Panc1 (cell line): ENCODE results near the gene COG7. TPM values are rescaled to one million over a fixed set of nuclear protein-coding genes. Genes with fewer than 3 reads are reported as not detected.

Source experiments
- ATAC-seq: fragments of 200-7000 bp; cut with Tn5 transposase; 2 replicates; pipeline ENCODE4 v1.9.1; 2020; ENCODE audit warnings: mild to moderate bottlenecking, moderate library complexity
- BruUV-seq: library from RNA; stranded (reverse); fragments of 400-500 nt; replicated peaks from 2 replicates; lab custom pipeline; 2021; lab: Mats Ljungman, UMichigan
- CTCF ChIA-PET: fragments of 300-600 bp; sonication (Branson Sonifier 250); formaldehyde crosslinking; loops from one replicate; lab custom pipeline; 2022; ENCODE audit warnings: antibody characterized with exemption; lab: Charles Lee
- POLR2A ChIA-PET: fragments of 300-600 bp; sonication (Branson Sonifier 250); formaldehyde crosslinking; loops from one replicate; lab custom pipeline; 2022; ENCODE audit warnings: antibody characterized with exemption; lab: Charles Lee
- DNase-seq: peaks from one replicate; pipeline ENCODE4 v3.0.0-alpha.2; 2010; ENCODE audit warnings: low read depth, low spot score
- H3K27ac ChIP-seq: 2 replicates; pipeline ENCODE4 v1.5.1; 2011; ENCODE audit warnings: mild to moderate bottlenecking, low read length, inconsistent platforms
- H3K27me3 ChIP-seq: fragments of 200-500 bp; sonication (Bioruptor generic); 2 replicates; pipeline ENCODE4 v1.6.0; 2014; ENCODE audit warnings: low read length, inconsistent platforms; ENCODE audit not compliant: control insufficient read depth, insufficient read depth
- H3K36me3 ChIP-seq: fragments of 200-500 bp; sonication (Bioruptor generic); 2 replicates; pipeline ENCODE4 v1.5.1; 2014; ENCODE audit warnings: inconsistent platforms, mild to moderate bottlenecking, low read length, moderate library complexity; ENCODE audit not compliant: control insufficient read depth, insufficient read depth
- H3K4me1 ChIP-seq: 2 replicates; pipeline ENCODE4 v1.5.1; 2011; ENCODE audit warnings: inconsistent platforms, mild to moderate bottlenecking, low read length, moderate library complexity; ENCODE audit not compliant: control insufficient read depth, insufficient read depth
- H3K4me3 ChIP-seq, 2 experiments: 2 replicates each; pipeline ENCODE4 v1.5.1; 2011 to 2012; ENCODE audit warnings: low read depth in 2 of 2, low read length in 2 of 2, mild to moderate bottlenecking in 2 of 2, inconsistent platforms in 1 of 2, moderate library complexity in 1 of 2
- H3K9me3 ChIP-seq: fragments of 200-500 bp; sonication (Bioruptor generic); 2 replicates; pipeline ENCODE4 v1.5.1; 2014; ENCODE audit warnings: low read depth, mild to moderate bottlenecking, inconsistent platforms, low read length, moderate library complexity; ENCODE audit not compliant: control insufficient read depth, insufficient read depth
- CTCF ChIP-seq: fragments of 450-650 bp; IDR thresholded peaks from 2 replicates; pipeline ENCODE4 v1.5.1; 2017; ENCODE audit warnings: mild to moderate bottlenecking
- POLR2AphosphoS5 ChIP-seq: IDR thresholded peaks from 2 replicates; pipeline ENCODE4 v1.6.1; 2012; ENCODE audit warnings: mild to moderate bottlenecking, low read depth, low read length, moderate library complexity
- SIN3A ChIP-seq: IDR thresholded peaks from 2 replicates; pipeline ENCODE4 v1.6.1; 2012; ENCODE audit warnings: low read depth, mild to moderate bottlenecking, low read length, moderate library complexity, borderline replicate concordance; ENCODE audit not compliant: insufficient read depth
- TCF7L2 ChIP-seq: IDR thresholded peaks from 2 replicates; pipeline ENCODE4 v1.6.1; 2011; ENCODE audit warnings: mild to moderate bottlenecking, low read depth, low read length, inconsistent platforms
- in situ Hi-C: cut with HindIII; loops from 2 replicates; pipeline ENCODE4 v1.10.0; 2016; ENCODE audit warnings: low sequenced_read_pairs, low pct_unique_long_range_greater_than_20kb
- intact Hi-C: fragments of 100-400 bp; cut with micrococcal nuclease; formaldehyde crosslinking; loops from one replicate; pipeline ENCODE4 v1.10.0; 2022; ENCODE audit not compliant: unreplicated experiment
- total RNA-seq: library from RNA; stranded (reverse); gene quantifications from one replicate; pipeline ENCODE4 v1.2.1, GENCODE V29; 2021; ENCODE audit not compliant: unreplicated experiment
- TF ChIP-seq, protein P1 (sequence below), 2 experiments: IDR thresholded peaks; 2 replicates each; pipeline ENCODE4 v1.6.1; 2011 to 2012; ENCODE audit warnings: low read depth in 2 of 2, control low read depth in 1 of 2, low read length in 1 of 2, mild to moderate bottlenecking in 1 of 2, moderate library complexity in 1 of 2; ENCODE audit not compliant: insufficient read depth in 1 of 2

Gene COG7
- total RNA-seq, 1 experiment from 2014 or later: 25.3 TPM

GRCh38 chr16:23501291-23501690 lies 48.3 kb upstream of the COG7 start:
- ChIA-PET CTCF (interaction anchor here (0.6 kb wide), 1 partner anchor 147 kb away, joined by 7 read pairs; no protein-coding TSS in a partner anchor), POLR2A (no interaction called here)
- Histone ChIP-seq H3K27ac (no peak overlapping the region), H3K36me3 (no peaks in the 10 kb centered on the region), H3K4me1 (peaks cover 55% of the 10 kb centered on the region), H3K27me3 (no peaks in the 10 kb centered on the region), H3K9me3 (no peaks in the 10 kb centered on the region), H3K4me3 (no peak overlapping the region)
- ATAC-seq (no peak), DNase-seq (no peak)
- in situ Hi-C loops: no loop called here
- TF ChIP-seq, protein P1, sequence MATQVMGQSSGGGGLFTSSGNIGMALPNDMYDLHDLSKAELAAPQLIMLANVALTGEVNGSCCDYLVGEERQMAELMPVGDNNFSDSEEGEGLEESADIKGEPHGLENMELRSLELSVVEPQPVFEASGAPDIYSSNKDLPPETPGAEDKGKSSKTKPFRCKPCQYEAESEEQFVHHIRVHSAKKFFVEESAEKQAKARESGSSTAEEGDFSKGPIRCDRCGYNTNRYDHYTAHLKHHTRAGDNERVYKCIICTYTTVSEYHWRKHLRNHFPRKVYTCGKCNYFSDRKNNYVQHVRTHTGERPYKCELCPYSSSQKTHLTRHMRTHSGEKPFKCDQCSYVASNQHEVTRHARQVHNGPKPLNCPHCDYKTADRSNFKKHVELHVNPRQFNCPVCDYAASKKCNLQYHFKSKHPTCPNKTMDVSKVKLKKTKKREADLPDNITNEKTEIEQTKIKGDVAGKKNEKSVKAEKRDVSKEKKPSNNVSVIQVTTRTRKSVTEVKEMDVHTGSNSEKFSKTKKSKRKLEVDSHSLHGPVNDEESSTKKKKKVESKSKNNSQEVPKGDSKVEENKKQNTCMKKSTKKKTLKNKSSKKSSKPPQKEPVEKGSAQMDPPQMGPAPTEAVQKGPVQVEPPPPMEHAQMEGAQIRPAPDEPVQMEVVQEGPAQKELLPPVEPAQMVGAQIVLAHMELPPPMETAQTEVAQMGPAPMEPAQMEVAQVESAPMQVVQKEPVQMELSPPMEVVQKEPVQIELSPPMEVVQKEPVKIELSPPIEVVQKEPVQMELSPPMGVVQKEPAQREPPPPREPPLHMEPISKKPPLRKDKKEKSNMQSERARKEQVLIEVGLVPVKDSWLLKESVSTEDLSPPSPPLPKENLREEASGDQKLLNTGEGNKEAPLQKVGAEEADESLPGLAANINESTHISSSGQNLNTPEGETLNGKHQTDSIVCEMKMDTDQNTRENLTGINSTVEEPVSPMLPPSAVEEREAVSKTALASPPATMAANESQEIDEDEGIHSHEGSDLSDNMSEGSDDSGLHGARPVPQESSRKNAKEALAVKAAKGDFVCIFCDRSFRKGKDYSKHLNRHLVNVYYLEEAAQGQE (IDR thresholded peaks at IDR 0.05; ENCODE audit: insufficient read depth in 1 of 2, low read depth in 2 of 2, low read length in 1 of 2): no peak
- TF ChIP-seq SIN3A (no peak), TCF7L2 (no peak), POLR2AphosphoS5 (no peak), CTCF (no peak)
- intact Hi-C loops: no loop called here
- BruUV-seq: no TSS peak

DNA sequence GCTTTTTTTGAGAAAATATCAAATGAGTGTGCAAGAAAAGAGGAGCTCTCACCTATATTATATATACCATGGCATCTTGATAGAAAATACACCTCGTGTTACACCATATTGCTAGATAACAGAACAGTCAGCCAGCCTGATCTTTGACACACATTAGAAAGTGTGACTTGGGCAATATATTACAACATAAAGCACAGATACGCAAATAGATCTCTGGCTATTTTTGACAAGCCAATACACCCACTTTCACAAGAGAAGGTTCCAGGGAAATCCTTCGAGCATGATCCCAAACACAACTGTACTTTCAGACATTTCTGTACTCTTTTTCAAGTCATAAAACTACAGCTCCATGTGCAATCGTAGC lies 47.9 kb upstream of the COG7 start:
- no peak for ATAC-seq
- ChIA-PET CTCF (interaction anchor here (0.6 kb wide), 1 partner anchor 147 kb away, joined by 7 read pairs; no protein-coding TSS in a partner anchor), POLR2A (no interaction called here)
- H3K27me3 ChIP-seq: no peaks in the 10 kb centered on the region
- H3K9me3 ChIP-seq: no peaks in the 10 kb centered on the region
- no peak overlapping the region for H3K4me3 ChIP-seq
- BruUV-seq: no TSS peak
- in situ Hi-C loops: no loop called here
- DNase-seq: no peak
- TF ChIP-seq SIN3A (no peak), TCF7L2 (no peak), CTCF (no peak), POLR2AphosphoS5 (no peak)
- TF ChIP-seq, protein P1 (IDR thresholded peaks at IDR 0.05; ENCODE audit: insufficient read depth in 1 of 2, low read depth in 2 of 2, low read length in 1 of 2): no peak
- H3K36me3 ChIP-seq: no peaks in the 10 kb centered on the region
- intact Hi-C loops: no loop called here
- peaks cover 51% of the 10 kb centered on the region for H3K4me1 ChIP-seq
- H3K27ac ChIP-seq: no peak overlapping the region
